GM18517 (cell line): ENCODE results near the gene SETD3.

Experiments
- ATAC-seq: cut with Tn5 transposase; IDR thresholded peaks from one replicate; pipeline ENCODE4 v1.9.1; 2021; ENCODE audit warnings: mild to moderate bottlenecking, moderate library complexity; ENCODE audit not compliant: unreplicated experiment

Gene SETD3

DNA sequence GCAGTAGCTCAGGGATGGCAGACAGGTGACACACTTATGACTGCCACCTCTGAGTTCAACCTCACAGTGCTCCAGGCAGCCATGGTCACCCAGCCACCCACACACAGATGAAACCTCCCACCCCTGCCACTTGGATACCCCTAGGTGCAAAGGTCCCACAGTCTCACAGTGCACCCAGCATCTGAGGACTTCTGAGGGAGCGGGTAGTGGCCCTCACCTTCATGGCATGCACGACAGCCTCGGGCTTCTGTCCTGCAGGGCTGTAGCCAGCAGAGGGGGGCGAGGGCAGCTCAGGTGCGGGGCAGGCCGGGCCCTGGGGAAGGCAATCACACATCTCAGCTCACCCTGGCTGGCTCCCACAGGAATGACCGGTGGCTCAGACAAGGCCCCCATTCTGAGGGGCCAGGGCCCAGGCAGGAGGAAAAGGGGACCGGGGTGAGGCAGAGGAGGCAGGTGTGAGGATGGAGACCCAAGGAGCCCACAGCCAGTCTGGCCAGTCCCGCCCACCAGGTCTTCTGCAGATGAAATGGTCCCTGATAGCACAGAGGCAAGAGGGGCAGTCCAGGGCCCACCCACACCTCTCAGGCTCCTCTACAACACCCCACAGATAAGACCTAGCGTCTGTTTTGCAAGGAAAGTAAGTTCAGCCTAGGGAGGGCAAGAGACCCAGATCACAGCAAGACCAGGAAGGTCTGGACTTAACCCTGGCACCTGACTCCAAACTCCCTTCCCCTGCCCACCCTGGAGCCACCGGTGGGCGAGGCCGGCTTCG is 36.4 kb upstream of the SETD3 start:
- ATAC-seq, result no peak

DNA sequence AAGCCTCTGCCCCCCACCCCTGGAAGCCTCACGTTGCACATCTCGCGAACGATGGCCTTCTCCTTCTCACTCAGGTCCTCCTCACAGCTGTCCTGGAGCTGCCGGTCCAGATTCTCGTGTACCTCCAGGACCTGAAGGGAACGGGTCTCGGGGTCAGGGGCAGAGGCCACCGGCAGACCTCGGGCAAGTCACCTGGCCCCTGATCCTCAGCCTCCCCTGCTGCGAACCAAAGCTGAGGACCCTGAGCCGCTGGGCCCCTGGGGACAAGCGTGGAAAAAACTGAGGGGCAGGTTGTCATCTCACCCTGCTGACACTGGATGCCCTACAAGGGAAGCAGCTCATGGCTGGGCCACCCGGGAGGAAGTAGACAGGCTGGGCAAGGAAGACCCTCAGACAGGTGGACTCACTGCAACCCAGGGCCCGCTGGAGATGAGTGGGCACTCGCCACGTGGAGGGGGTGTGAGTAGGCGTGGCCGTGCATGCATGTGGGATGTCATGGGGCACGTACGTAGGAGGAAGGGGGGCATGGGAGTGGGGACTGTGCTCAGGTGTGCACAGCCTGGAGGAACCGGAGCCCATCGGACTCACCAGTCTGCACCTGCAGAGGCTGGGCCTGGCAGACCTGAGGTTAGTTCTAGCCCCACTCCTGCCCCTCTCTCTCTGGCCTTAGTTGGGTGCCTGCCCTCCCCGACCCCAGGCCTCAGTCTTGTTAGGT is 35.7 kb upstream of the SETD3 start:
- no peak for ATAC-seq

DNA sequence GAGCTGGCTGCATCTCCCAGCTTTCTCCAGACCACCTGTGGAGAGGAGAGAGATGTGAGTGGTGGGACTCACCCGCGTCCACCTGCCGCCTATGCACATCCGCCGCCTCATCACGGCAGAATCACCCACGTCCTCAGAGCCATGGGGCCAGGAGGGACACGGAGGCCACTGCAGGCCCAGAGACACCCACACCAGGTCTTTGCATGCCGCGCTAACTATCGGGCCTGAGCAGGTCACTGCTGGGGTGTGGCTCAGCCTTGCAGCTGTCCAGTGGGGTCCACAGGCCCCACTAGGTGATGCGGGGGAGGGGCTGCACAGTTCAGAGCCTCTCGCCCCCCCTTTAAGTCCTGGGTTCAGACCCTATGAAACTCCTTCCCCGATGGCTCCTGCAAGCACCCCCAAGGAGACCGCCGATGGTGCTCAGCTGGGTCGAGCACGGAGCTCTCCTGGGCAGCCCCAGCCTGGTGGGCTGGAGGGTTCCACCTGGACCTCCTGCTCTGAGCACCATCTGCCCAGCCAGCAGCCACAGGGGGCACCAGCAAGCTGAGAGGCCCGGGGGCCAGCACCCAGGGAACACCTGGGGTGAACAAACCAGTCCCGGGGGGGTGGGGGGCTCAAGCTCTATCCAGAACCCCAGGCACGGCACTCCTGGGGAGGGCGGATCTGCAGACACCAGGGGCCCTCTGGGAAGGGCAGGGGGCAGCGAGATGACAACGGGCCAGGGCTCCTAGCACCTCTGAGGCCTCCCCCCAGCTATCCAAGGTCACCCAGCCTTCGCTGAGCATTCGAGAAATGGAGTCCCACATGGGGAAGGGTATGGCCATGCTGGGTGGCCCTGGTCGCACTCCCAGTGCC is 34.9 kb upstream of the SETD3 start:
- no peak for ATAC-seq

DNA sequence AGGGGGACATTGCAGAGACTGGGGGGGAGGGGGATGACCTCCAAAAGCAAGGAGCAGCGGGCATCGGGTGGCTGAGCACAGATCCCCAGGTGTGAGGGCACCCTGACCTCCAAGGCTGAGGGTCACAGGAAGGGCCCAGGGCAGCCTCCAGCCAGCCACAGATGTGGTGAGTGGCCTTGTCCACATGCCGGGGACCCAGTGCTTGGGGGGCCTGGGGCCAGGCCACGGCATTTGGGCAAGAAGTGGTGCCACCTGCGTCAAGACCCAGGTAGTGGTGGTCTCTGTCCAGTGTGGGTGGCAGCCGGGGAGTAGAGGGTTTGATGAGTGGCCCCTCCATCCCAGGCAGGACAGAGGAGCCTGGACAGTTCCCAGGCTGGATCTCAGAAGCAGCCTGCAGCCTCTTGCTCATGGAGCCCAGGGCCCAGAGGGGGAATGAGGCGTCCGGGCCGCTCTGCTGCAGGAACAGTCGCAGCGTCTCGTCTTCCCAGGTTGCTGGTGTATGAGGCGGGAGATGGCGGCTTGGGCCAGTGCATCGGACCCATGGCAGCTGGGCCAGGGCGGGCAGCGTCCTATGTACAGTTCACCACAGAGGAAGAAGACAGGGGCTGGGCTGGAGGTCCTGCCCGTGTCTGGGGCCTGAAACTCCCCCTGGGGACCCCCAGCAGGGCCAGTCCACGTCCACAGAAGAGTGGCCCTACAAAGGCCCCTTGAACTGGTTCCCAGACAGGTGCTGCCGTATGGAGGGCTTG is 34.1 kb upstream of the SETD3 start:
- no peak for ATAC-seq

DNA sequence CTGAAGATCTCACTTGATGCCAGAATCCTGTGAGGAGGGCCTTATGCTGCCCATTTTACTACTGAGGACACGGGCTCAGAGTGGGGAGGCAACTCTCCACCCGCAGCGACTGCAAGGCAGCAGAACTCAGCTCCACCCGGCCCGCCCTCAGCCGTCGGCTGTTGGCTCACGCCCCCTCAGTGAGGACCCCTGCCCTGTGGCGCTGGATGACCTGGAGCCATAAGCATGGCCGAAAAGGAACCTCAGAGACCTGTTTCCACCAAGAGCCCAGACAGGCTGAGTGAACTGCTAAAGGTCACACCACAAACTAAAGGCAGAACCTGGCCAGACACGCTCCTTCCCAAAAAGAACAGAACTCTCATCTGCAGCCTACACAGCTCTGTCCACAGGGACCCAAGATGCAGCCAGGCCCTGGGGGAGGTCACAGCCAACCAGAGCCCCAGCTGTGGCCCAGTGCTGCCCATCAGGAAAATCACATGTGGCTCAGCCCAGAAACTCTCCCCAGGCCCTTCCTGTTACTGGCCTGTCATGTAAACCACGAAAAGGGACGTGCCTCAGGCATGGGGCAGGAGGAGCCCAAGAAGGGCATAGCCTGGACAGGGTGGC is 33.4 kb upstream of the SETD3 start:
- ATAC-seq, result no peak

DNA sequence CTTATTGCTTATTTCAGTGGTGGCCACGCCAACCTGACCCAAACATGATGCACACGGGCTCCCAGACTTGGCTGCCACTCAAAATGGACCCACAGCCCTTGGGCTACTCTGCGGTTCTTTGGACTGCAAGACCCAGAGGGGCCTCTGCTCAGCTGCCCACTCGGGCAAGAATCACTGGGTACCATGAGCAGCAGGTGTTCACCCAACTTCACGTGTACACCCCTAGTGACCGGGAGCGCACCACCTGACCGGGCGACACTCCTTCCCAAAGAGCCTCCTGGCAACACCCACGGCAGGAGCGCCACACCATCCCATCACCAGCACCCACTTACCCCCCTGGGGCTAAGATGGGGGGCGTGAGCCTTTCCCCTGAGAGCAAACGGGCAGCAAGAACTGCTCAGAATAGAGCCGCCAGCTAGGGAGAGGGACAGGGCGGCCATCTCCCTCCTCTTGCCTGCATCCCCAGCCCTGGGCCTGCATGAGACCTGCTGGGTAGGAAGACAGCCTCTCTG is 32.6 kb upstream of the SETD3 start:
- no peak for ATAC-seq

DNA sequence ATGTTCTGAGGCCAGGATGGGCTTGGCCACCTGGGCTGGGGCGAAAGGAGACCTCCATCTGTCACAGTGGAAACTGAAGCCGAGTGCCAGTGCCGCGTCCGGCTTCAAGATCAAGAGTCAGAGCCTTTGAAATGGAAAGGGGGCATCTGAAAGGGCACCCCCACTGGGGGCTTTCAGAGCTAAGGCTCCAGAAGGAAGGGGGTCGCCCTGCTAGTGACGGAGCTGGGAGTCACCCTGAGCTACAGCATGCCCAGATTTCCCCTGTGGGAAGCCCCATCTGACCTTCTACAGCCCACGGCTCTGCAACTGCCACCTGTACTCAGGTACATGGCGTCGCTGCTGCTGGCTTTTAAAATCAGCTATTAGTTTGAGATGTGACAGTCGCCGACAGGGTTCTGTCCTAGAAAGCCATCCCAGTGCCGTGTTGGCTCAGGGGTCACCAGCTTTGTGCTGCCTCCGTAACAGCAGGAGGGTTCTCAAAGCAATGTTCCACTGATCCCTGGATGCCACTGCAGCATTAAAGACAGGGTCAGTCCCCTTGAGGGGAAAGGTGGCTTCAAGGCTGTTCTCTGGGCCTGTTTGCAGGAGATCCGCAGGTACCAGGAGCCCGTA is 32.0 kb upstream of the SETD3 start:
- ATAC-seq, result no peak

DNA sequence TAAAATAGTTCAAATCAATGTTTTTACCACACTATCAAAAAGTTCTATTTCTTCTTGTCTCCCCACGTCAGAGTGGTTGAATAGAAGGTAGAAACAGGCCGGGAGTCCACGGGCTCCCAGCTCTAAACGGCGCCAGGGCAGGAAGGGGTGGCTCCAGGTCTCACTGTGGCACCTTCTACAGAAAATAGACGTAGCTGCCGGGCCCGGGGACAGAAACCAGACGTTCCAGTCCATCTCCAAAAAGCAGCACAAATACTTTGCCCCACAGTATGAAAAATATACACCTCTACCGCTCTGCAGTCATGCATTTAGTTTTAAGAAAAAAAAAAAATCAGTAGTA is 31.4 kb upstream of the SETD3 start:
- ATAC-seq, result no peak

DNA sequence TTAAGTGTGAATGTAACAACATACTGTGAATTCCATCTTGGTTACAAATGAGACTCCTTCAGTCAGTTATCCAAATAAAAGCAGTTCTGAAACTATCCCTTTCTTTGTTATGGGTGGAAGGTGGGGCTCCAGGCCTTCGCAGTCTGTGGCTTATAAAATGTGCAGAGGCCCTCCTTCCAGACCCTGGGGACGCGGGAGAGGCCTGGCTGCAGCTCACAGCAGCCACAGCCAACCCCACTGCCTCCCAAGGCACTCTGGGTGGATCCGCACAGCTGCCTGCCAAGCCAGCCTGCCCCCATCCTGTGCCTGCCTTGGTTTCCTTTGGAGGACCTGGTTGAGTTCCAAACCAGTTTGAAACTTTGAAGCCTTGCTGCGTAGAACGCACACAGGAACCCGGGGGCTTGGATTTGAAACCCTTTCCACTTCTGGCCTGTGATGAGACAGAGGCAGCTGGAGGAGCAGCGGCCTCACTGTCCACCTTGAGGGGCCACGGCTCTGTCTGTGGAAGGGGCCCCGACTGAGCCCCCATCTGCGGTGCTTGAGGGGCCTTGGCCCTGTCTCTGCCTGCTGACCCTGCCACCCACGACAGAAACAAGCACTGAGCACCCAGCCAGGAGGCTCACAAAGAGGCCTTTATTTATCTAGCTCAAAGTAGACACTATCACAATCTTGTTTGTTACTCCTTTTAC is 30.9 kb upstream of the SETD3 start:
- no peak for ATAC-seq

DNA sequence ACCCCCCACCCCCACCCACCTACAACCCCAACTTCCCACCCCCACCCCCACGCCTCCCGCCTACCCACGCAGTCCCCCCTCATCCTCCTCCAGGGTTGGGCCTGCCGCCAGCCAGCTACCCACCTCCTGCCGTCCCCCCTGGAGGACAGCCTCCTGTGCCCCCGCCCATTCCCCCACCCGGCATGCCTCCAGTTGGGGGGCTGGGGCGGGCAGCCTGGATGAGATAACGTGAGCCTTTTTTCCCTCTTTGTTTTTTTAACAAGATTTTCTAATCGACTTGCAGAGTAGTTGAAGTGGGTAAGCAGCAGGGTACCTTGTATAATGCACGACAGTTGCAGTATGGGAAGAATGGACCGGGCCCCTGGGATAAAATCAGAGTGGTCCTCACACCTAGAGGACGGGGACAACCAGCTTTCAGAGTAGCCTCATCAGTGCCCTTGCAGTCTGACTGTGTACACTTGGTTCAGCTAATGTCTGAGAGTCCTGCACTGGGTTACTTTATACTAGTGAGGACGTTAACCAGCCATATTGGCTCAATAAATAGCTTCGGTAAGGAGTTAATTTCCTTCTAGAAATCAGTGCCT is 30.0 kb upstream of the SETD3 start:
- ATAC-seq, result no peak

DNA sequence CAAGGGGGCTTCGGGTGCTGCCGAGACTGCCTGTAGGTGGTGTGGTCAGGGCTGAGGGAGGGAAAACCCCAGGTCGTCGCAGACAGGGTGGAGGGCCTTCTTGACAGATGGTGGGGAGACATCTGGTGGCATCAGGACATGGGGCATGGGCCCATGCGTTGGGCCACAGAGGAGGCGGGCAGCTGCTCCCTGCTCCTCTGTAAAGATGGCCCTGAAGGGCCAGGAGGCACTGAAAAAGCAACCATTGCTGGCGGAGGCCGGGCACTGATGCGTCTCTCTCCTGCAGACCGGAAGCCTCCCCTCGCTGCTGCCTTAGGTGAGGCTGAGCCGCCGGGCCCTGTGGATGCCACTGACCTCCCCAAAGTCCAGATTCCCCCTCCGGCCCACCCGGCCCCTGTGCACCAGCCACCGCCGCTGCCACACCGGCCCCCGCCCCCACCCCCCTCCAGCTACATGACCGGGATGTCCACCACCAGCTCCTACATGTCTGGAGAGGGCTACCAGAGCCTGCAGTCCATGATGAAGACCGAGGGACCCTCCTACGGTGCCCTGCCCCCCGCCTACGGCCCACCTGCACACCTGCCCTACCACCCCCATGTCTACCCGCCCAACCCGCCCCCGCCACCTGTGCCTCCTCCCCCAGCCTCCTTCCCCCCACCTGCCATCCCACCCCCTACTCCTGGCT is 29.4 kb upstream of the SETD3 start:
- ATAC-seq, result no peak

DNA sequence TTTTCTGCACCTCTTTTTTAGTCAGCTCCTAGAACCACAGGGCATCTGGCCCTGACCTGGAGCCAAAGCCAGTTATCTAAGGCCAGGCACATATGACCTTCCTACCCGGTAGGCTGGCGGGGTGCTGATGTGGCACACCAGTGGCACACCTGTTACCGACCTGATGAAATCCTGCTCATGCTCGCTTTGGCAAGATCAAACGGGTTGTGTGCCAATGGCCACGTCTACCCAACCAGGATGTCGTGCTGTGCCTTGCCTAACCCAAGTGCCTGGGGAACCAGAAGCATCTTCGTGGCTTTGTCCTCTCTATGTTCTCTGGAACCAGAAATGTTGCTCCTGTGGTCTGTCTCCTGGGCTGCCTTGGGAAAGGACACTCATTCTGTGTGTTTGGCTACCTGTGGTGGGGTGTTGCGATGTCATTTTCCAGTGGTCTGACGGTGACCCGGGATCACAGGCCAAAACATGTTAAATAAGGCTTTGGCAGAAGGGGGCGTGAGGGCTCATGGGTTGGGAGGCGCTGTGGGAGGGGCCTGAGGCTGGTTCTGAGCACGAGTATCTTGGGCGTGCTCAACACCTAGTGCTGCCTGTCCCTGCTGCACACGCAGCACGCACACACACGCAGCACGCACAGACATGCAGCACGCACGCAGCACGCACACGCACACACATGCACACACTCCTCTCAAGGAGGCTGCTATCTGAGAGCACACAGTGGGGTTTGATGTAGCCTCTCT is 28.4 kb upstream of the SETD3 start:
- ATAC-seq, result no peak

DNA sequence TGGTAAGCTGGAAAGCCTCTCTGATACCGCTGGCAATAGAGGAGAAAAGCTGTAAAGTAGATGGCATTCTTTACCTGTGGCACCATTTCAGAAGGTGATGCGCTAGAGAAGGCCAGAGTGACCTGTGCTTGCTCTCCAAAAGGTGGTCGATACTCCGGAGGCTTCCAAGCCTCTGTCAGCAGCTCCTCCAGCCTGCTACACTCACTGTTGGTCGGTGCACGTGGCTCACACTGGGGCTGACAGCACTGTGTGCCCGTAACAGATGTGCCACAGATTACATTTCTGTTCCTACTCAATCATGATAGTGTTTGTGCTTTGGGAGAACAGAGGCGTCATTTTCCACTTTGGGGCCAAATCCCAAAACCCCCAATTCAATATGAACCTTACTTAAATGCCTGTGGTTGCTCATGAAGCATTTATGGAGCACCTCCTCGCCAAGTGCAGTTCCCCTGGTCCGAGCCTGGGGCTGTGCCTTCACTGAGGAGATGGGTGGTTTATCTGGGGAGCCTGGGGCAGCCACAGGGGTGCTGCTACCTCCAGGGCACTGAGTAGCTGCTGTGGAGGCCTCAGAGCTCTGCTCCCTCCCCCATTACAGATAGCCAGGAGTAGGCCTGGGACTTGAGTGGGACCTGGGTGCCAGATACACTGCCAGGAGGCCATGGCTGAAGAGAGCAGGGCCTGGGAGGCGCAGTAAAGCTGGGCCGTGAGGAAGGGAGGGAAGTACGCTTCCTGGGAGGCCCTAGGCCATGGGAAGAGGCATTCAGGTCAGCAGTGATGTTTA is 27.4 kb upstream of the SETD3 start:
- ATAC-seq, result no peak

DNA sequence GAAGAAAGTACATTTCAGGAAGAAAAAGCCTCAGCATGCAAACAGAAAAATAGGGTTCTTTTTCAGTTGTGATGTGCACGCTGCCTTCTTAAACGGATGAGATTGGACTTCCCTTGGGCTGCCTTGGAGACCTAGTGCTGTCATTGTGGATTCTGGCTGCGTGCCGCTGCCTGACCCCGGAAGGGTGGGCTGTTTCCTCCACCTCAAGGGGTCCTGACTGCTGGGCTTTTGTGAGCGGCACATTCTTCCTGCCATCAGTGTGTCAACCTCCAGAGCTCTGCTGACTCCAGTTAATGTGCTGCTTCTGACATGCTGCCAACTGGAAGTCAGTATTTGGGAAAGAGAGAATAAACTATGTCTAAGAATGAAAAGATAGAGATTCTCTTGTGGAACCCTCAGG is 25.6 kb upstream of the SETD3 start:
- ATAC-seq, result no peak

DNA sequence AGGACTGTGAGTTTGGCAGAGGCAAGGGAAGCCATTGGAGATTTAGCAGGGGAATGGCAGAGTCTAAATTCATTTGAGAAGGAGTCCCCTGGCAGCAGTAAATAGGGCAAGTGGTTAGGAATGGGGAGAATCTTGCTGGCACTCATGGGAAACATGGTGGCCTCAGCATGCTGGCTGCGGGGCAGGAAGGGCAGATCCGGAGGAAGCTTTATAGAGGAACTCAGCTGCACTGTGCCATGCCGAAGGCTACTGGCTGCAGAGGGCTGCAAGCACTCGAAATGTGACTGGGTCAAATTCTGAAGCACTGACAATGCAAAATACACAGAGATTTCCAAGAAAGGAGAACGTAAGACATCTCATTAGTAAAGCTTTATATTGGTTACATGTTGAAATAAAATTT is 24.4 kb upstream of the SETD3 start:
- no peak for ATAC-seq

DNA sequence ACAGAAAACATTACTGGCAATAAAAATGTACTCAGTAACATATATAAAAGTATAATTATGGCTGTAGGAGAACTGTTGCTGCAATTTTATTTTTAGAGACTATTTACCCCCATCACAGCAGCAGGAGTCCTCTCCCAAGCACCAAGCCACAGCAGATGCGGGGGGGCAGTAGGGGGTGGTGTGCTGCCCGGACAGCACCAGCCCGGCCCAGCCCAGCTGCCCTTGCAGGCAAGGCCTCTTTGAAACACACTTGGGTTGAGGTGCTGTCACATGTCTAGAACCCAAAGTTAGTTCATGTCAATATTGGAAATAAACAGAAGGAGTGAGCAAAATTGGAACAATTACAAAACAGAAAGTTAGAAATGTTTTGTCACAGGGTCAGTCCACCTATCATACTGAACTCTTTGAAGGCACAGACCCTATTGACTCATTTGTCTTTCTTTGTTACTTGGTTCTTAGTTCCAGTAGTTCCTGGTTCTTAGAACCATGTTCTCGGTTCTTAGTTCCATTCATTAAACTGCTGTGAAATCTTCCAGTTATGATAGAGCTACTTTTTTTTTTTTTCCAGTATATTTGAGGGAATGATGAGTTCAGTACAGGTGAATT is 23.3 kb upstream of the SETD3 start:
- ATAC-seq, result no peak

DNA sequence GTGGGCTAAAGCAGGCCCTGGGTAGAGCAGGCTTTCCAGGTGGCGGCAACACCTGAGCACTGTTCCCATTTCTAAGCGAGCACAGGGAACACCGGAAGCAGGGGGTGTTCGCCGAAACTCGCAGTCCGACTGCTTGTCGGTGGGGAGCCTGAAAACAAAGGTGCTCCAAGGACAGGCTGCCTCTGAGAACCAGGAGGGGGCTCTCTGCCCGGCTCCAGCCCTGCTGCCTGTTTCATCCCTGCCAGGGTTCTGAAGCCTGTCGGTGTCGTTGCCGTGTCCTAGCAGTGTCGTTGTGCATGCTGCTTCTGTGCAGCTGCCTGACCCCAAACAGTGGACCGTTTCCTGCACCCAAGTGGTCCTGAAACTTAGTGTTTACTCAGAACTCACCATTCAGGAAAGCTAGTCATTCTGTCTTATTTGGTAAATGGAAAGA is 22.3 kb upstream of the SETD3 start:
- ATAC-seq, result no peak
